CD4-positive, alpha-beta T cell treated with Interleukin-15 for 1 hour (primary cell): ENCODE results near the gene CCZ1.
A peak's percentile ranks its signal among the peaks of the same experiment; 100 is the strongest.
"Not testable (repeated sequence)": the region's sequence is repeated elsewhere in the genome, so short reads cannot be mapped to it uniquely, and the experiment has no call there.

Experiments used
- DNase-seq: peaks from one replicate; pipeline ENCODE4 v3.0.0-alpha.2; 2020

CCZ1 gene

GRCh38 chr7:5924180-5924579 lies 25.6 kb downstream of the CCZ1 start:
- not testable (repeated sequence) for DNase-seq

DNA sequence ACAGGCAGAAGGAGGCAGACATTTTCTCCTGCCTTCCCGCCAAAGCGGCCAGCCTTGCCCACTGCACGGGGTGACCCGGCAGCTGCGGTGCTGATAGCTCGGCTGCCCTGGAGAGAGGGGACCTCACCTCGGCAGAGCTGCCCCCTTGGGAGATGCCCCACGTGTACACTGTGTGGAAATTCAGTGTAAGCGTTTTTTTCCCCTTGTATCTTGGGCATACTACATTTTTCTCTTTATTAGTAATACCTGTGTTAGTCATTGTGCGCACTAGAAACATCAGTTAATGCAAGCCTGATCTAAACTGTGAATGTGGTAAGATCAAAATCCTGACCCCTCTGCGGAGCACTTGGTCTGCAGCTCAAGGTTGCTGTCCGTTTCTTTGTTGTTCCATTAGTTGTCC lies 26.1 kb downstream of the CCZ1 start:
- not testable (repeated sequence) for DNase-seq

DNA sequence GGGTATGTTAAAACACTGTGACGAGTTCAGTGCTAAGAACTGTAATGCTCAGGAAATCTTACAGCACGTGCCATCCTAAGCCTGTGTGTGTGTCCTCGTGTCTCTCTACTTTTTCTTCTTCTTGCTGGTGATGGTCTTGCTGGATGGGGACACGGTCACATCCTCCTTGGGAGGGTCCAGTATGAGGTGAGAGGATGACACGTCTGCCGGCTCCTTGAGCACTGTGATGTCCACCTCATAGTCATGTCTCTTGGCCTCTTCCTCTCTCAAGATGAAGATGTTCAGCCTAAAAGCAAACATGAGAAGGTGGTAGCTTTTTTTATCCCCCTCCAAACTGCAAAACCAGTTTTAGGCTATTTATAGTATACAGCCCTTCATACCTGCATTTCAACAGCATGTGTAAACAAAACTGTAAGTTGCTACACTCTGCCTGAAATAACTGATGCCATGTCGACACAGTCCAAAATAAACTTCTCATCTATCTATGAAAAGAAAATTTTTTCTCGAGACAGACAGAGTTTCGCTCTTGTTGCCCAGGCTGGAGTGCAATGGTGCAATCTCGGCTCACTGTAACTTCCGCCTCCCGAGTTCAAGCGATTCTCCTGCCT lies 27.8 kb downstream of the CCZ1 start:
- DNase-seq, result not testable (repeated sequence)

DNA sequence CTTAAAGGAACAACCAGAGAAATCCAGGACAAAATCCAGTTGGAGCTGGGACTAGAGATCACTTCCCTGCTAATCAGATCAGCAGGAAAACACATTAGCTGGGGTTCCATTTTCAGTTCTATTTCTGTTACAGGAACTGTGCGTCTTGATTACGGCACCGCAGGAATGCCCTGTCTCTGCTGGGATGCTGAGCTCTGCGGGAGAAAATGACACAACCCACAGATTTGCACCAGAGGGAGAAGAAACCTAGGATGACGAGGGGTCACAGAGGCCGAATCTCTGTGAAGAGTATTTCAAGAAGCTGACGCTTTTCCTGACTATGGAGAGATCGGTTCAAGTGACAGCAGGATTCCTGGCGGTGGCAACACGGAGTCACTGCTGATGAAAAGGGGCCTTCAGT lies 31.8 kb downstream of the CCZ1 start:
- DNase-seq, result not testable (repeated sequence)

DNA sequence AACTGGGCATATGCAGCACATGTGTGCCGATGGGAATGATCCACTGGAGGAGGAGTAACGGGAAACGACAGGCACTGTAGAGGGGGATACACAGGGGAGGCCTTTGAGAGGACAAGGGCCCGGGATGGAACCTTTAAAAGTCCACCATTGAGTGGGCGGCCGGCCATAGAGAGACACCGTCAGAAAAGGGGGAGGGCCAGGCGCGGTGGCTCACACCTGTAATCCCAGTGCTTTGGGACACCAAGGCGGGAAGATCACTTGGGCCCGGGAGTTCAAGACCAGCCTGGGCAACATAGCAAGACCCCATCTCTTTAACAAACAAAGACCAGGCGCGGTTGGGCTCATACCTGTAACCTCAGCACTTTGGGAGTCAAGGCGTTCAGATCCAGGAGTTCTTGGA lies 32.7 kb downstream of the CCZ1 start:
- peak; percentile 18 for DNase-seq

DNA sequence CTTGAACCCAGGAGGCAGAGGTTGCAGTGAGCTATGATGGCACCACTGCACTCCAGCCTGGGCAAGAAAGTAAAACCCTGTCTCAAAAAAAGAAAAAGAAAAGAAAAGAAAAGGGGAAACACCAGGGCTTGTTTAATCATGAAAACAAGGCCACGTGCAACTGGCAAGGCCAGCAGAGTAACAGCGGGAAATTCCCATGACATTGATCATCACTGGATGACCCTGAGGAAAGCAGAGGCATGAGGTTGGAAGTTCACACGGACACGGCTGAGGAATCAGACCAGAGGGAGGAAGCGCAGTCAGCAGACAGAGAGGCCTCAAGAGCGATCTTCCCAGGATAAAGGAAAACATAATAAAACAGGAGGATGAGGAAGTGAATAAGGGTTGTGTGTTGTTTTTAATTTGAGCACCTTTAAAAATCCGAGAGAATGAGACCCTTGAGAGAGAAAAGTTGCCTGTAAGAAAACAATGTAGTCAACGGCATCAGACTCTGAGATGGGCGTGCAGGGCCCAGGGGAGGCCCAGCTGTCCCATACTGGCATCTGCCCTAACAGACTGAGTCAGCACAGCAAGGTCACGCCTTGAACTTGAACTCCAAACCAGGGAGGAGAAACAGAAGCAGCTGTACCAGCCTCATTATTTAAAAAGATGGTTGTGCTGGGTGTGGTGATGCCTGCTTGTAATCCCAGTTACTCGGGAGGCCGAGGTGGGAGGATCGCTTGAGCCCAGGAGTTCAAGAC lies 33.5 kb downstream of the CCZ1 start:
- DNase-seq, result not testable (repeated sequence)

GRCh38 chr7:5934945-5935450 lies 36.5 kb downstream of the CCZ1 start:
- DNase-seq, result not testable (repeated sequence)

GRCh38 chr7:5963205-5963604 lies 64.7 kb downstream of the CCZ1 start:
- DNase-seq, result not testable (repeated sequence)

DNA sequence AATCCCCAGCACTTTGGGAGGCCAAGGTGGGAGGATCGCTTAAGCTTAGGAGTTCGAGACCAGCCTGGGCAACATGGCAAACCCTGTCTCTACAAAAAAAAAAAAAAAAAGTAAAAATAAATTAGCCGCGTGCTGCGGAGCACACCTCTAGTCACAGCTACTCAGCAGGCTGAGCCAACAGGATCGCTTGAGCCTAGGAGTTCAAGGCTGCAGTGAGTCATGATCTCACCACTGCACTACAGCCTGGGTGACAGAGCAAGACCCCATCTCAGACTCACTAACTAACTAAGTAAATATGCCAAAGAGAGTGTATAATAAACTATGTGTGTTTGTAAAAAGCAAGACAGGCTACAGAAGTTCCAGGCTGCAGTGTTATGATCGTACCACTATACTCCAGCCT lies 65.3 kb downstream of the CCZ1 start:
- not testable (repeated sequence) for DNase-seq

GRCh38 chr7:5970347-5970911 lies 71.9 kb downstream of the CCZ1 start, which contains the start of gene RSPH10B:
Gene RSPH10B, minus strand, starts transcription at chr7:5970689. Its CDS starts 3,573 bp downstream, at chr7:5967116.
- DNase-seq, result not testable (repeated sequence)

DNA sequence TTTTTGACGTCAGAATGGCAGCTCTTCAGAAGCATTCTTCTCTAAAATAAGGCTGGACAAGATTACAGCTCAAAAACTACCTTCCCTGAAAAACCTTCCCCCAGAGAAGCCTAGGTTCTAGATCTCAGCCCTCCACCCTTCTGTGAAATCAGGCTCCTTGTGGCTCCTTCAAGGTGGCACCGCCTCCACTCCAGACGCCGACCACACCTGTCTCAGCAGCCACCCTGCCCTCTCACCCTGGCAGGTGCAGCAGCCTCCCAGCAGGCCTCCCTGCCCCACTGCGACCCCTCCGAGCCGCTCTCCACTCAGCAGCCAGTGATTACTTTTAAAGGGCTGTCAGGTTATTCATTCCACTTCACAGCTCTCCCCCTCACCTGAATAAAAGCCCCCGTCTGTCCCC lies 75.0 kb downstream of the CCZ1 start:
- DNase-seq, result not testable (repeated sequence)
